NK-92 (cell line): ENCODE measurements around the gene MED12L.

Experiments
- DNase-seq: peaks from one replicate; lab custom pipeline; 2025; ENCODE audit not compliant: unreplicated experiment; lab: John Stamatoyannopoulos, UW

The MED12L gene

DNA sequence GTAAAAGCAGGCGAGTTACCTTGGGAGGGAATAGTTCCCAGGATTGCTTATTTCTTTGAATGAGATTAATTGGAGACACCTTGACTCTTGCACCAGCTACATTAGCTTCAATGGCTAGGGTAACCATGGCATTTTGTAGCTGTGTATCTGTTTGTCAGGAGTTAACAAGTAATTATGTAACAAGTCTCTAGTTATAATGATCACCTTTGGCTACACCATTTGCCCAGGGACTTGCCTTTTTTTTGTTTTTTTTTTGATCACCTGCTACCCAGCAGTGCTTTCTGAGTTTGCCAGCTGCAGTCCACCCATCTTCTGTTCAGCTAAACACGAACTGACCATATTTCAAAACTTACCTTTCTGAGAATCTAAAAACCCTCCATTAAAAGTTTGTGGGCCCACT is 2.2 kb downstream of the MED12L start:
- no peak for DNase-seq

DNA sequence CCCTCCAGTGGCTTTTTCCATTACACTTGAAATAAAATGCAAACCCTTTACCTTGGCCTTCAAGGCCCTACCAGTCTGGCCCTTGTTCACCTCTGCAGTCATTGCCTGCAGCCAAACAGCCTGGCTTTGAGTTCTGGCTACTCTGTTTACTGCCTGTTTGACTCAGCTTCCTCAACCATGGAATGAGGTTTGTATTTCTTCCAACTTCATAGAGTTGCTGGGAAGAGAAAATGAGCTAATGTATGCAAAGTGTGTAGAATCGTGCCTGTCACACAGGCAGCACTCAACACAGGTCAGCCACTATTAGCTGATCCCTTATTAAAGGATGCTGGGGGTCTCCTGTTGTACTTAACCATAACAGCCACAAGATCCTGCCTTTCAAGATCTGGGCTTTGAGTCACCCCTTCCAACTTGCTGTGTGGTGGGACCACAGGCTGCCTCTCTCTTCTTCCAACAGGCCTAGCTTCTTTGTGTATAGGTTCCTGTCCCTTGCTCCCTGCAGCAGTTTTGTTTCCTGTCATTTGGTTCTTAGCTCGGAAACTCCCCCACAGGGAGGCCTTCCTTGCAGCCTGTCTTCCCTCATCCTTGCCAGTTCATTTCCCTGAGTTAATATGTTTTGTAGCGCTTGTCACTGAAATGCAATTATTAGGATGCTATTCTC is 6.4 kb downstream of the MED12L start:
- no peak for DNase-seq

DNA sequence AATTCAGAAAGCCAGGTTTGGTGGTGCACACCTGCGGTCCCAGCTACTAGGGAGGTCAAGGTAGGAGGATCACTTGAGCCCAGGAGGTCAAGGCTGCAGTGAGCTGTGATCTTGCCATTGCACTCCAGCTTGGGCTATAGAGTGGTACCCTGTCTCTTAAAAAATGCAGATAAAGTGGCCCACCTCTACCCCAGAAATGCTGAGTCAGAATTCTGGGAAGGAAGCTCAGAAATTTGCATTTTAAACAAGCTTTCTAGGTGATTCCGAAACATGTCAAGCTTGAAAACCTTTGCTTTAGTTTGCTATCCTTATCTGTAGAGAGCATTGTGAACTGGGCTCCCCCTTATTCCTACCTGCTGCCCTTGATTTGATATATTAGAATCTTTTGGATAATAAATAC is 7.7 kb downstream of the MED12L start:
- DNase-seq, result no peak

DNA sequence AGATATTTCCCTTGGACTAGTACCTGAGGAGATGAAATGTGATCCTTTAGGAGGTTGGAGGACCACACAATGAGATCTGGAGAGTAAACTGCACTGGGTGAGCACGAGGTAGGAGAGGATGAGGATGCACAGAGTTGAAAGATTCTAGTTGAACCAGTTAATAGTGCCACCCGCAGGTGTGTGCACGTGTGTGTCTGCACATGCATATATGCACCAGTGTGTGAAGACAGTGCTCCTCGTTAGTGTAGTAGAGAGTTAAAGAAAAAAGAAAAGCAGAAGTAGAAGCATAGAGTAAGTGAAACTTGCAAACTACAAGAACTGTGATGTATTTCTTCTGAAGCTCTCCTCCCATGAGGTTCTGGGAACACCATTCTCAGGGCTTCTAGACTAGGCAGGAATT is 8.4 kb downstream of the MED12L start:
- no peak for DNase-seq

DNA sequence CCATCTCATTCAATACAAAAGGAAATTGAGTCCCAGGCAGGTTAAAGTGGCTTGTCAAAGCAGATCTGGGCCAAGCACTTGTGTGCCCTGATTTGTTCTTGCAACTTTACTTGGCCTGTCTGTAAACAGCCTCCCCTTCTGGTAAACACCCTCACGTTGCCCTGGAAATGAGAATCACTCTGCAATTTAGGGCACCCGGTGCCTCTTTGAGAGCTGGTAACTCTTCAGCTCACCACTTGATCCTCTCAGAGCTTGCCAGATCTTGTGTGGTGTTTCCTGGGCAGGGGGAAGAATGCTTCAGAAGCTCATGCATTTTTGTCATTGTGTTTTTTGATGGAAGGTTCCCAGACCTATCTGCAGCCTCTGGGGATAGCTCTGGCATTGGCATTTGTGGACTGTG is 11.3 kb downstream of the MED12L start:
- no peak for DNase-seq

DNA sequence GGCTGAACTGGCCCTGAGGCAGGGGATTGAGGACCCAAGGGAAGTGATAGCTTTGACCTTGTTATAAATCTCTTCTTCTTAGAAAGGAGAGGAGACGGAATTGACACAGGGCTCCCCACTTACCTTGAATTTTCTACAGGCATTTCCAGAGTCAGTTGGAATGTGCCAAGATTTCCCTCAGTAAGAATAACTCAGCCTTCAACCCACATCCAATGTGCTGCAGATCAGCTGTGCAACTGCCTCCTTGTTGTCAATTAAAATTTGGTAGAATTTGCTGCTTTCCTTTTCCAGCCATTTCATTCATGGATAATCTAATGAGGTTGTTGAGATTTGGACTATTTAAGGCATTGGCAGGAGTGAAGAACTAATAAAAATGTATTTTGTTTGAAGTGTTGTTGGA is 14.6 kb downstream of the MED12L start:
- DNase-seq, result no peak

DNA sequence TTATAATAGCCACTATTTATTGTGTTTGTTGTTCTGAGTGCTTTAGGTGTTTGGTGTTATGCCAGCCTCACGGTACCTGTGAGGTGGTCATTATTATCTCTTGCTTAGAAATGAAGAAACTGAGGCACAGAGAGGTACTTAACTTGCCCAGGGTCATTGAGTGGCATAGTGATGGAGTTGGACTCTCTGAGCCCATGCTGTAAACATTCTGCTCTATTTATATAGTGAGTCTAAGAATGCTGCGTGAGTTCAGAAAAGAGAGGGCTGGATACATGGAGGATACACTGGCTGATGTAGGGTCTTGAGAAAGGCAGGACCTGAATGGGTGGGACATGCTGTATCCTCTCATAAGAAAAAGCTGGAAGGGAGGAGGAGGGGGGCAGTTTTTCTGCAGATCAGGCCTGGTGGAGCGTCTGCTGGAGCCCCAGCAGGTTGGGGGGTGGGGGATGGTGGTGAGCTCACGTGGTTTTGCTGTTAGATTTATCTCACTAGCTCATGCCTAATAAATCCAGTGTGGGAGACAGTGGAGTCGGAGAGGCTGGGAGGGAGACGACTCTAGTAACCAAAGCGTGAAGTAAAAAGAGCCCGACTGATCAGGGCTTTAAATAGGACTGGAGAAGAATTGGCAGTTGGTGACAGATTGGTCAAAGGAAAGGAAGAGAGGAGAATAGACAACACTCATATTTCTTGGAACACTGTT is 16.0 kb downstream of the MED12L start:
- no peak for DNase-seq

DNA sequence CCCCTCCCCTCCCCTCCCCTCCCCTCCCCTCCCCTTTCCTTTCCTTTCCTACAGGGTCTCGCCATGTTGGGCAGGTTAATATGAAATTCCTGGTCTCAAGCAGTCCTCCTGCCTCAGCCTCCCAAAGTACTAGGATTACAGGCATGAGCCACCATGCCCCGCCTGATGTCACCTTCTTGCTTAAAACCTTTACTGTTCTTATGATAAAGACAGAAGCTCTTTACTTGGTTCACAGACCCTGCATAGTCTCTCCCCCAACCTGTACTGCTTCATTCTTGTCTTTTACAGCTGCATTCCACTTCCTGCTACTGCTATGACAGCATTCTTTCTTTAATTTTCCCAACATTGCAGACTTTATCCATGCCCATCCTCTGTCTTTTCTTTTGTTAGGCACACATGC is 20.8 kb downstream of the MED12L start:
- DNase-seq, result no peak

DNA sequence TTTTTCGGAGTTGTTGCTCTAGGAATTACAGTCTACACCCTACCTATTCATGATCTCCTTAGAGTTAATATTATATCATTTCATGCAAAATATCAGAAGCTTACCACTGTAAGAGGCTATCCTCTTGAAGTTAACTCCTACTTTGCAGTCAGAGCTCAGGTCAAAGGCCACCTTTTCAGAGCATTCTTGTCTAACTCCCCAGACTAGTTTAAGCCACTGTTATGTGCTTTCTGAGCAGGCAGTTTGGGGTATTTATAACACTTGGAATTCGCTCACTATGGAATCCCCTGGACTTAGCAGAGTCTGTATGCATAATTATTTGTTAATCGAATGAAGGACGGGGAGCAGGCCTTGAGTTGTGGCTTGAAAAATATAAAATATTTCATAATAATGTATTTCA is 21.7 kb downstream of the MED12L start:
- DNase-seq, result no peak

DNA sequence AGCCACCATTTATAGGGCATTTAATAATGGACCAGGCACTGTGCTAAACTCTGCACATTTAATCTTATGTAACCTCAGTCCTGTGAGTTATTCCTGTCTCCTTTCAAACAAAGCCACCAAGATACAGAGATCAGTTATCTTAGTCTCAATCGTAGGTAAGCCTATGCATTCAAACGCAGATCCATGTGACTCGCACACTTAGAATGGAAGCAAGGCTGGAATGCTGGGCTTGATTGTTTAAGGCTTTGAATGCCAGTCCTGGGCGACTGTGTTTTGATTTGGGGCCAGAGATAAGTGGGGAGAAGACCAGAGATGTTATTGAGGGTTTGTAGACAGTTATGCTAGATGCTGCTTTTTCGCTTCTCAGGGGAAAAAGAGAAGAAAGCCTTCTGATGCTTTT is 22.2 kb downstream of the MED12L start:
- DNase-seq, result no peak

DNA sequence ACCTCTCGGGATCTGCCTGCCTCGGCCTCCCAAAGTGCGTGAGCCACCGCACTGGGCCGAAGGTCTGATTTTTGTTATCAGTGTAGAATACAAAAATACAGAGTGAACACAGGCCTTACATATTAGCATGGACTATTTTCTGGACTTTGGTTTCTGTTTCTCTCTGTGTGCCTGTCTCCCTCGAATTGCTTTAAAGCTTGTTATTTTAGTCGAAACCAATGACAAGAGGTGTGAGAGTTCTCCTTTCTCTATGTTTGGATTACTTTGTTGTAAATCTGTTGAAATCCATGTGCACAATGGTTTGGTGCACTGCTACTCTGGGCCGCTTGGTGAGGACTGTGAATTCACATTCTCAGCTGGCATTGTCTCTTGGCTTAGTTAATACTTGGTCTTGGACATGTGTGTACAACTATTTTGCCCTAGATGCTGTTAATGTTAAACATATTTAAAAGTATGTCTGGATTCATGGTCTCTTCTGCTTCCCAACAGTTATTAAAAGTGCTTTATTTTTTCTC is 23.9 kb downstream of the MED12L start:
- DNase-seq, result no peak

DNA sequence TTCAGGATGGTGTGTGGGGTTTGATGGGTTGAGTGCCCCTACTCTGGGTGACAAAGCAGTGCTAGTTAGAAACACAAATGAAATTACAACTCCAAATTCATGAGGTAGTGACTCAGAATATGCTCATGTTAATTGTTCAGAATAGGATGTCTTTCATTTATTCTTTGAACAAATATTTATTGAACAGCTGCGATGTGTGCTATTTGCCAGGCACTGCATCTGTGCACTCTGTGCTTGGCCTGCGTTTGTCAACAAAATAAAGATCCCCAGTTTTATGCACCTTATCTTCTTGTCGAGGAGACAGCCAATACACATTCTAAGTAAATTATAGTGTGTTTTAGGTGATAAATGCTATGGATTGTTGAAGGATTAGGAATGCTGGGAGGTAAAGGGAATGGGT is 27.3 kb downstream of the MED12L start:
- no peak for DNase-seq

DNA sequence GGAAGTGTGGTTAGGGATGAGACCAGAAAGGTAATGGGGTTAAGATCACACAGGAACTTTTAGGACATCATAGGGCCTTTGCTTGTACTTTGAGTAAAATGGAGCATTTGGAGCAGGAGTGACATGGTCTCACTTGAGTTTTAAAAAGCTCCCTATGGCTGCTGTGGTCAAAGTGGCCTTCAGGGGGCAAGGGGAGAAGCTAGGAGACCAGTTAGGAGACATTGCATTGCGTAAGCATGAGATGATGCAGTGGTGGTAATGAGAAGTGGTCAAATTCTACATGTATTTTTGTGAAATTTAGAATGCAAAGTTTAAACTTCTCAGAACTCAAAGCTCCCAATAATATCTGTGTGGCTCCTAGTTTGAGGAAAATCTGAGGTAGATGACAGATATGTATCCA is 27.9 kb downstream of the MED12L start:
- no peak for DNase-seq

DNA sequence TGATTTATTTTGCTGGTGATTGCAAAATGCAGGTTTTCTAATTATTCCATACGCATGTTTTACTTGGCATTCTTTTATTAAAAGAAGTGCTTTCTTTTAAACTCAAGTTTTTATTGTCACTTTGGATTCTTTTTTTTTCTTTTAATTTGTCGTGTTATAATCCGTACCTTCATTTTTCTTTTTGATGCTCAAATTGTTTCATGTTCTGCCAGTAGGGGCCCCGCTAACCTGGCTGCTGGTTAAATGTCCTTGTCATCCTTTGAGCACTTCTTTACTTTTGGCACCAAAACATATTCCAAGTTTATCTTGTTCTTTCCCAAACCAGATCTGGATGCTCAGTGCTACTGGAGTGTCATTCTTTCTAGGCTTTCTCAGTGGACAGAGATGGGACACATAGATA is 31.6 kb downstream of the MED12L start:
- no peak for DNase-seq

DNA sequence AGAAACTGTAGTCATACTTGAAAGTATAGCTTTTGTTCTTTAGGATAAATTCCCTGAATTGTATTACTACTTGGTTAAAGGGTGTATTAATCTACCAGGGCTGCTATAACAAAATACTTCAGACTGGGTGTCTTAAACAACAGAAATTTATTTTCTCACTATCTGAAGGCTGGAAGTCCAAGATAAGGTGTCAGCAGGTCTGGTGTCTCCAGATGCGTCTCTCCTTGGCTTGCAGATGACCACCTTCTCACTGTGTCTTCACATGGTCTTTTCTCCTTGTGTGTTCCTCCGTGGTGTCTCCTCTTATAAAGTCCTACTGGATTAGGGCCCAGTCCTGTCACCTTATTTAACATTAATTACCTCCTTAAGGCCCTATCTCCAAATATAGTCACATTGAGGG is 33.7 kb downstream of the MED12L start:
- DNase-seq, result no peak

DNA sequence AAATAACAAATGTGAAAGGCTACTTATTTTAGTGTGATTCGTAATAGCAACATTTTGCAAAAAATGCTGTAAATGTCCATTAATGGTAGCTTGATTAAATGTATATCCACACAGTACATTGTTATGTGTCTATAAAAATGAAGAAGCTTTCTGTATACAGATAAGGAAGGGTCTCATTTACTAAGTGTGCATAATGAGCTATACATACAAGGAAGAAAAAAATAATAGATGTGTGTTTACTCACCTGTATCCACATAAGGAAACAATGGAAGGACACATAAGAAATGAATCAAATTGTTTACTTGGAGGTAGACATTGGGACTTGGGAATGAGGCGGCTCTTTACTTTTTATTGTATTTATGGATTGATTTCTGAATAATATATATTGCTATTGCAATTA is 34.9 kb downstream of the MED12L start:
- DNase-seq, result no peak

DNA sequence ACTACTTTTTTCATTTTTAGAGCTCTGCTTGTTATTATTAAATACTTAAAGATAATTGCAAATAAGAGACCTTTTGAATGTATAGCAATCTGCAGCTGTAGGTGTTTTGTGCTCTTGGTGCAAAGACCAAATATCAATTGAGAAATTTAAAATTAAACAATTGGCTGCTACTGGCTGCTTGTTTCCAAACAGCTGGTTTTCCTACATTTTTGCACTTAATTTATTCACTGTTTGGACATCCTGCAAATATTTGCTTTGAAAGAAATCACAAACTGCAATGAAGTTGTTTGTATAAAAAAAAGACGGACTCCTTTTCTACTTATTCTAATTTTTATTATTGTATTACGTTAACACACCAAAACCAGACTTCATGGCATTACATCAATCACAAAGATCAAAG is 35.6 kb downstream of the MED12L start:
- no peak for DNase-seq

DNA sequence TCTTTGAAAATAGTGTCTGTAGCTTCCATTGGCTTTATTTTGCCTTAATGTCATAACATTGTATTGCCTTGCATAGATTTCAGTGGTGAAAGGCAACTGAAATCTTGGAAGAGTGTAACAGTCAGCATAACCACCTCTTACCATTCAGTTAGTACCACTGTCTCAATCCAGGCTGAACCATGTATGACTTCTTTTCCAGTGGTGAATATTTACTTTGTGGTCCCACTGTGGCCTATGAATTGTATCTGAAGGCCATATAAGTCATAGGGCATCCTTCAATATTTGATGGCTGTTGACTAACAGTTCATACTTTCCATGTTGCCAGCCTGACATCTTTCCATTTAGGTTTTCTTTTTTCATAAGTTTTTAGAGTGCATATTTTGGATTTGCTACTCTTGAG is 38.4 kb downstream of the MED12L start:
- DNase-seq, result no peak

DNA sequence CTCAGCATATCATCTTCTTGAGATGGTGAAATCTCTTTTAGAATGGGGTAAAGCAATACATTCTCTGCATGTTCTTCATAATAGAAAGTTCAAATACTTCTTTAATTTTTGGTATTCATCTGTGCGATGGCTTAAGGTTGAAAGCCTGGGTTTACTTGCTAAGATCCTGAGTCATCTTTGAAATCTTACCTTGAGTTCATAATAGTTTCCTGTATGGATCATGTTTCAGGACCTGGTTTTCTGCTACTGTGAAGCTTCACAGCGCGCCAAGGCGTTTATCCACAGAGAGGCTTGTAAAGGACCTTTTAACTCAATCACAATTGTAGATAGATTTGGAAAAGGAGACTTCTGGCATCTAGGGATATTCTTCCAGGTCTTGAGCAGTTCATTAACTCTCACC is 39.0 kb downstream of the MED12L start:
- DNase-seq, result no peak

DNA sequence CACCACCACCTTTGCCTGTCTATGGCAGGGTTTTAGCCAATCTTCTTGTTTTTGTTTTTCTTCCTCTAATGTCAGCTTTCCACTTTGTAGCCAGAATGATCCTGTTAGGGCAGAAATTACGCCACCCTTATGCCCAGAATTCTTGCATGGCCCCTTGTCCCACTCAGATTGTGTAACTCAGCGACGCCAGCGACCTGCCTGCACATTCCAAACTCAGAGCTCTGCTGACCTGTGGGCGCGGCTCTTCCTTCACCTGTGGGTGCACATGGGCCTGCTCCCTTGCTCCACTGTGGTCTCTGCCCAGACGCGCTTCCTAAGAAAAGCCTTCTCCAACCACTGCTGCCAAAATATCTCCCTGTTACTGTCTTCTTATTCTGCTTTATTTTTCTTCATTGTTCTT is 45.0 kb downstream of the MED12L start:
- DNase-seq, result no peak

DNA sequence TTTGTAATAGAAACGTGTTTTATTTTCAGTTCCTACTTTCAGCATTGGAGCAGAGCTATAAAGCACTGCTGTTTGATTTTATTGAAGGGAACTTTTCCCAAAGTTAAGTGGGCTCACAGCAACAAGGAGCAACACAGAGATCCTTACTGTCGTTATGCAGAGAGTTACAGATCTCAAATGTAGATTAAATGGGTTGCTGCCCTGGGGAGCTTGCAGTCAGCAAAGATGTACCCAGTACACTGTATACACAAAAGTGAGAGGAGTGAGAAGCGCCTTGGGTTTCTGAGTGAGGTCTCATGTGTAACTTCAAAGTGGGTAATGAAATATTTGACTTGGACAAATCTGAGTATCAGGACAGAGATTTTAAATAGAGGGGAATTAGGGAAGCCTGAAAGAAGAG is 47.7 kb downstream of the MED12L start:
- no peak for DNase-seq

DNA sequence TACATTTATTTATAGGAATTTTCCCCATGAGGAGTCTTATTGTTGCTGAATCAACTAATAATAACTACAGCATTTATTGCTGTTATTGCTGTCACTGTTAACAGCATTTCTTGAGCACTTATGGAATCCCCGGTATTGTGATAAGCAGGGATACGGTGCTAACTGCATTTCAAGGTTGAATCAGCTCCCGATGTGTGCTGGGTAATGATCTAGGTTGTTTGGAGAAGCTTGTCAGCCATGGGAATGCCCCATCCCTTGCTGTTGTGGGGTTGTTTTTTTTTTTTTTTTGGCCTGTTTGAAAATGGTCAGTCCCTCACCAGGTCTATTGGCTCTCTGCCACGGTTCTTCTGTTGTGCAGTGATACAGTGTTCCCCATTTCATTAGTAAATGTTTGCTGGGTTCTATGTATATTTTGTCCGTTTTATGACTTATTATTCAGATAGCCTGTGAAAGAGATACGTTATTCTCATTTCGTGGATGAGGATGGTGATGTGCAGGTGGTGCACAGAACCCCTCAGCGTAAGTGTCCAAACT is 48.5 kb downstream of the MED12L start:
- DNase-seq, result no peak
